Neuronal stem cell (in vitro differentiated cells): ENCODE data around the gene ABLIM3.

Experiments
- DNase-seq: peaks from one replicate; pipeline ENCODE4 v3.0.0-alpha.2; 2013; ENCODE audit warnings: low spot score
- H2AFZ ChIP-seq: one replicate; pipeline ENCODE4 v1.6.1; 2013; ENCODE audit warnings: mild to moderate bottlenecking, low read length, inconsistent platforms
- H2AK5ac ChIP-seq: 2 replicates; pipeline ENCODE4 v1.6.1; 2013; ENCODE audit warnings: low read depth, mild to moderate bottlenecking, inconsistent platforms, low read length, moderate library complexity, mixed read lengths
- H2BK120ac ChIP-seq: 2 replicates; pipeline ENCODE4 v1.6.1; 2013; ENCODE audit warnings: low read depth, mild to moderate bottlenecking, inconsistent platforms, low read length, moderate library complexity, mixed read lengths
- H2BK12ac ChIP-seq: one replicate; pipeline ENCODE4 v1.6.1; 2013; ENCODE audit warnings: low read length, inconsistent platforms
- H2BK15ac ChIP-seq: 2 replicates; pipeline ENCODE4 v1.6.1; 2013; ENCODE audit warnings: mild to moderate bottlenecking, low read length, inconsistent platforms, mixed read lengths
- H2BK5ac ChIP-seq: one replicate; pipeline ENCODE4 v1.6.1; 2013; ENCODE audit warnings: inconsistent platforms, mild to moderate bottlenecking, low read length, moderate library complexity
- H3K14ac ChIP-seq: one replicate; pipeline ENCODE4 v1.6.1; 2013; ENCODE audit warnings: low read length, inconsistent platforms
- H3K18ac ChIP-seq: 2 replicates; pipeline ENCODE4 v1.6.1; 2013; ENCODE audit warnings: low read length, inconsistent platforms
- H3K23ac ChIP-seq: 2 replicates; pipeline ENCODE4 v1.6.1; 2013; ENCODE audit warnings: low read depth, mild to moderate bottlenecking, mixed read lengths, low read length, inconsistent platforms; ENCODE audit not compliant: poor library complexity
- H3K27ac ChIP-seq: replicated peaks from 3 replicates; pipeline ENCODE4 v1.5.1; 2013; ENCODE audit warnings: low read length, inconsistent platforms
- H3K27me3 ChIP-seq, 3 experiments: 2 replicates each; pipeline ENCODE4 v1.6.1; 2013; ENCODE audit warnings: low read length in 3 of 3, mild to moderate bottlenecking in 2 of 3, inconsistent platforms in 1 of 3, low read depth in 1 of 3, mixed read lengths in 1 of 3, moderate library complexity in 1 of 3; ENCODE audit not compliant: control insufficient read depth in 3 of 3, insufficient read depth in 3 of 3
- H3K36me3 ChIP-seq, 2 donors: replicated peaks in 1 of 2; 2 replicates each; pipeline ENCODE4 v1.6.1; 2013; ENCODE audit warnings: low read length in 2 of 2; ENCODE audit not compliant: control insufficient read depth in 2 of 2, insufficient read depth in 2 of 2
- H3K4ac ChIP-seq: 2 replicates; pipeline ENCODE4 v1.6.1; 2013; ENCODE audit warnings: inconsistent platforms, mild to moderate bottlenecking, low read length, moderate library complexity
- H3K4me1 ChIP-seq, 2 donors: 1 replicate in 1 of 2; 2 replicates in 1 of 2; pipeline ENCODE4 v1.6.1; 2013; ENCODE audit warnings: low read length in 2 of 2, low read depth in 1 of 2; ENCODE audit not compliant: control insufficient read depth in 2 of 2, insufficient read depth in 1 of 2
- H3K4me2 ChIP-seq: one replicate; pipeline ENCODE4 v1.6.1; 2013; ENCODE audit warnings: mild to moderate bottlenecking, low read length, inconsistent platforms; ENCODE audit not compliant: insufficient read depth, poor library complexity, severe bottlenecking
- H3K4me3 ChIP-seq, 2 donors: 2 replicates each; pipeline ENCODE4 v1.5.1; 2013; ENCODE audit warnings: low read length in 2 of 2, mild to moderate bottlenecking in 2 of 2, inconsistent platforms in 1 of 2, moderate library complexity in 1 of 2
- H3K79me1 ChIP-seq: one replicate; pipeline ENCODE4 v1.6.1; 2013; ENCODE audit warnings: low read depth, mild to moderate bottlenecking, inconsistent platforms, low read length, moderate library complexity
- H3K9ac ChIP-seq: one replicate; pipeline ENCODE4 v1.6.1; 2013; ENCODE audit warnings: mild to moderate bottlenecking, low read depth, low read length, inconsistent platforms; ENCODE audit not compliant: poor library complexity
- H3K9me3 ChIP-seq, 2 donors: replicated peaks in 1 of 2; 2 replicates each; pipeline versions ENCODE3 to v1.6.1; 2013; ENCODE audit warnings: low read length in 2 of 2, mild to moderate bottlenecking in 2 of 2, inconsistent platforms in 1 of 2, low read depth in 1 of 2, mixed read lengths in 1 of 2, moderate library complexity in 1 of 2; ENCODE audit not compliant: control insufficient read depth in 2 of 2, insufficient read depth in 1 of 2
- H4K8ac ChIP-seq: one replicate; pipeline ENCODE4 v1.6.1; 2013; ENCODE audit warnings: low read depth, mild to moderate bottlenecking, inconsistent platforms, low read length, moderate library complexity
- H4K91ac ChIP-seq: one replicate; pipeline ENCODE4 v1.6.1; 2013; ENCODE audit warnings: low read length, low read depth, mild to moderate bottlenecking, inconsistent platforms; ENCODE audit not compliant: poor library complexity
- WGBS, 2 donors: extraction: QIAGEN DNeasy Blood & Tissue Kit; methylation state at CpG; one replicate each; pipeline ENCODE4 v1.1.7; 2013; ENCODE audit warnings: missing lambda C conversion rate in 2 of 2, mixed read lengths in 1 of 2; ENCODE audit not compliant: insufficient read length in 2 of 2, insufficient replicate concordance in 1 of 2; ENCODE audit errors: extremely low coverage in 2 of 2; 5-methylcytosine and 5-hydroxymethylcytosine counted together

Gene ABLIM3

GRCh38 chr5:149128023-149128875, 13.0 kb upstream of the ABLIM3 start:
- H3K18ac ChIP-seq = no peak overlapping the region
- H3K9ac ChIP-seq = no peak overlapping the region
- WGBS, 2 donors = no CpG with 5 or more reads among the region's 13 CpGs
- no peaks in the 10 kb centered on the region for H3K27me3 ChIP-seq
- no peak overlapping the region for H2BK12ac ChIP-seq
- no peak overlapping the region for H2AK5ac ChIP-seq
- no peak for DNase-seq
- no peaks in the 10 kb centered on the region for H3K9me3 ChIP-seq
- H3K23ac ChIP-seq = no peak overlapping the region
- H3K4me2 ChIP-seq = no peak overlapping the region
- H4K91ac ChIP-seq = no peak overlapping the region
- H3K79me1 ChIP-seq = no peaks in the 10 kb centered on the region
- H3K14ac ChIP-seq = no peak overlapping the region
- H2BK120ac ChIP-seq = no peak overlapping the region
- H3K4me3 ChIP-seq = no peak overlapping the region
- no peak overlapping the region for H3K27ac ChIP-seq
- no peak overlapping the region for H2AFZ ChIP-seq
- no peak overlapping the region for H4K8ac ChIP-seq
- H2BK15ac ChIP-seq = no peak overlapping the region
- no peaks in the 10 kb centered on the region for H3K4me1 ChIP-seq
- no peaks in the 10 kb centered on the region for H3K36me3 ChIP-seq
- H3K4ac ChIP-seq = no peak overlapping the region
- no peak overlapping the region for H2BK5ac ChIP-seq

GRCh38 chr5:149129181-149129580, 12.1 kb upstream of the ABLIM3 start:
- WGBS, 2 donors = no CpG with 5 or more reads among the region's 1 CpG

GRCh38 chr5:149130121-149130914, 11.0 kb upstream of the ABLIM3 start:
- Histone ChIP-seq H2BK15ac (no peak overlapping the region), H3K27ac (no peak overlapping the region), H3K27me3 (no peaks in the 10 kb centered on the region)

More at GRCh38 chr5:149129181-149129580, 12.1 kb upstream of the ABLIM3 start:
- H3K4me1 ChIP-seq = no peaks in the 10 kb centered on the region
- H2BK12ac ChIP-seq = no peak overlapping the region
- H3K9me3 ChIP-seq = no peaks in the 10 kb centered on the region
- no peak overlapping the region for H3K14ac ChIP-seq
- no peak overlapping the region for H3K4ac ChIP-seq
- no peak overlapping the region for H3K18ac ChIP-seq
- no peak overlapping the region for H4K8ac ChIP-seq
- no peak overlapping the region for H3K9ac ChIP-seq
- no peak overlapping the region for H2AFZ ChIP-seq
- no peak overlapping the region for H2BK5ac ChIP-seq
- H3K23ac ChIP-seq = no peak overlapping the region
- no peaks in the 10 kb centered on the region for H3K36me3 ChIP-seq
- H2BK120ac ChIP-seq = no peak overlapping the region
- no peaks in the 10 kb centered on the region for H3K27me3 ChIP-seq
- H3K79me1 ChIP-seq = no peaks in the 10 kb centered on the region
- no peak overlapping the region for H2AK5ac ChIP-seq
- H3K4me2 ChIP-seq = no peak overlapping the region
- no peak overlapping the region for H3K4me3 ChIP-seq
- DNase-seq = no peak
- H3K27ac ChIP-seq = no peak overlapping the region
- H4K91ac ChIP-seq = no peak overlapping the region
- no peak overlapping the region for H2BK15ac ChIP-seq

GRCh38 chr5:149132474-149132873, 8.8 kb upstream of the ABLIM3 start:
- no peak overlapping the region for H2AK5ac ChIP-seq
- no peak overlapping the region for H3K18ac ChIP-seq
- H3K9ac ChIP-seq = no peak overlapping the region
- H3K36me3 ChIP-seq = no peaks in the 10 kb centered on the region
- H2BK12ac ChIP-seq = no peak overlapping the region
- no peak overlapping the region for H2BK5ac ChIP-seq
- no peak overlapping the region for H3K14ac ChIP-seq
- H3K79me1 ChIP-seq = no peaks in the 10 kb centered on the region
- H3K4me1 ChIP-seq = no peaks in the 10 kb centered on the region
- H4K91ac ChIP-seq = no peak overlapping the region
- H4K8ac ChIP-seq = no peak overlapping the region
- H3K27ac ChIP-seq = no peak overlapping the region
- no peaks in the 10 kb centered on the region for H3K9me3 ChIP-seq
- no peak overlapping the region for H3K4me2 ChIP-seq
- no peak overlapping the region for H2BK15ac ChIP-seq
- WGBS, 2 donors = no CpG with 5 or more reads among the region's 1 CpG
- no peaks in the 10 kb centered on the region for H3K27me3 ChIP-seq
- no peak overlapping the region for H2AFZ ChIP-seq
- H3K23ac ChIP-seq = no peak overlapping the region
- no peak overlapping the region for H2BK120ac ChIP-seq
- no peak for DNase-seq
- no peak overlapping the region for H3K4me3 ChIP-seq
- no peak overlapping the region for H3K4ac ChIP-seq

More at GRCh38 chr5:149130121-149130914, 11.0 kb upstream of the ABLIM3 start:
- H2AK5ac ChIP-seq = no peak overlapping the region
- no peak overlapping the region for H2BK12ac ChIP-seq
- no peak overlapping the region for H3K23ac ChIP-seq
- no peak overlapping the region for H2BK120ac ChIP-seq
- no peak overlapping the region for H3K18ac ChIP-seq
- H3K4me1 ChIP-seq = no peaks in the 10 kb centered on the region
- no peak overlapping the region for H2AFZ ChIP-seq
- no peaks in the 10 kb centered on the region for H3K36me3 ChIP-seq
- no peak overlapping the region for H4K91ac ChIP-seq
- no peak for DNase-seq
- no peak overlapping the region for H3K14ac ChIP-seq
- no peaks in the 10 kb centered on the region for H3K79me1 ChIP-seq
- no peak overlapping the region for H3K4me3 ChIP-seq
- no peak overlapping the region for H4K8ac ChIP-seq
- no peak overlapping the region for H3K4ac ChIP-seq
- H3K4me2 ChIP-seq = no peak overlapping the region
- no CpG with 5 or more reads among the region's 8 CpGs for WGBS, 2 donors
- no peak overlapping the region for H3K9ac ChIP-seq
- H2BK5ac ChIP-seq = no peak overlapping the region
- H3K9me3 ChIP-seq = no peaks in the 10 kb centered on the region
